Effector memory CD4-positive, alpha-beta T cell (primary cell): ENCODE data around the gene CALR3.

Source experiments
- DNase-seq, 3 donors: peaks; one replicate each; pipeline ENCODE4 v3.0.0-alpha.2; 2020
- H3K27ac ChIP-seq: 2 replicates; pipeline ENCODE4 v1.7.0; 2013; ENCODE audit warnings: mild to moderate bottlenecking, low read length, moderate library complexity; ENCODE audit not compliant: insufficient read depth, poor library complexity, severe bottlenecking
- H3K27me3 ChIP-seq: replicated peaks from 2 replicates; pipeline ENCODE4 v1.7.0; 2013; ENCODE audit warnings: mild to moderate bottlenecking, low read length; ENCODE audit not compliant: insufficient read depth, control insufficient read depth, poor library complexity, severe bottlenecking
- H3K36me3 ChIP-seq: 2 replicates; pipeline ENCODE4 v1.7.0; 2013; ENCODE audit warnings: mild to moderate bottlenecking, low read length, moderate library complexity; ENCODE audit not compliant: control insufficient read depth, insufficient read depth
- H3K4me1 ChIP-seq: 2 replicates; pipeline ENCODE4 v1.7.0; 2013; ENCODE audit warnings: low read length, mild to moderate bottlenecking; ENCODE audit not compliant: control insufficient read depth, insufficient read depth, poor library complexity, severe bottlenecking
- H3K4me3 ChIP-seq: 2 replicates; pipeline ENCODE4 v1.7.0; 2013; ENCODE audit warnings: low read length, low read depth, mild to moderate bottlenecking; ENCODE audit not compliant: insufficient read depth, poor library complexity, severe bottlenecking
- H3K9me3 ChIP-seq: 2 replicates; pipeline ENCODE4 v1.7.0; 2013; ENCODE audit warnings: mild to moderate bottlenecking, low read length, moderate library complexity; ENCODE audit not compliant: control insufficient read depth

Gene CALR3

GRCh38 chr19:16522559-16523377 is 26.8 kb upstream of the CALR3 start:
- Histone ChIP-seq H3K27ac (no peak overlapping the region), H3K36me3 (peaks cover 97% of the 10 kb centered on the region), H3K27me3 (no peaks in the 10 kb centered on the region), H3K4me3 (no peak overlapping the region), H3K9me3 (no peaks in the 10 kb centered on the region), H3K4me1 (no peaks in the 10 kb centered on the region)
- no peak for DNase-seq

DNA sequence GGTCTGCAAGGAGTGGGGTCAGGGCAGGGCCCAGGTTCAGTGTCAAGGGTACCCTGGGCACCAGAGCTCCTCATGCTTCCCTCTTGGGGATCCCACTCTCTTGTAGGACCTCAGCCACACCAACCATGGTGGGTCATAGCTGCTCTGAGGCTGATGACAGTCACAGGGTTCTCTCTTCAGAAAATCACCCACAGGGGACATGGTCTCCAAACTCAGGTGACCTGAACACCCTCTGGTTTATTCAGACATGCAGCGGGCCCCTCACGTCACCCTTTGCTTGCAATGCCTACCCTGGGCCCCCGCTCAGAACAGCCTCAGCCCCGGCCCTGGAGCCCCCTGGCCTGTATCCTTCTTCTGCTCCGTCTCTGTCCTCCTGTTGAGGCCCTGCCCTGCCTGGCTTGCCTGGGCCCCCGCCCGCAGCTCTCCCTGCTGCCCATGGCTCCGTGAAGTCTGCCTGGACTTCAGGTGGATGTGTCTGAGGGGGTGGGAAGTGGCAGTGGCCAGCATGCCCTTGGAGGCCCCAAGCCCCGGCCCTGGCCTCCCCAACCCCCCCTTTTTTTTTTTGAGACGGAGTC is 25.8 kb upstream of the CALR3 start:
- no peak overlapping the region for H3K4me3 ChIP-seq
- DNase-seq, result no peak
- no peak overlapping the region for H3K27ac ChIP-seq
- no peaks in the 10 kb centered on the region for H3K27me3 ChIP-seq
- no peaks in the 10 kb centered on the region for H3K4me1 ChIP-seq
- H3K9me3 ChIP-seq, result no peaks in the 10 kb centered on the region
- H3K36me3 ChIP-seq, result peaks cover 94% of the 10 kb centered on the region

DNA sequence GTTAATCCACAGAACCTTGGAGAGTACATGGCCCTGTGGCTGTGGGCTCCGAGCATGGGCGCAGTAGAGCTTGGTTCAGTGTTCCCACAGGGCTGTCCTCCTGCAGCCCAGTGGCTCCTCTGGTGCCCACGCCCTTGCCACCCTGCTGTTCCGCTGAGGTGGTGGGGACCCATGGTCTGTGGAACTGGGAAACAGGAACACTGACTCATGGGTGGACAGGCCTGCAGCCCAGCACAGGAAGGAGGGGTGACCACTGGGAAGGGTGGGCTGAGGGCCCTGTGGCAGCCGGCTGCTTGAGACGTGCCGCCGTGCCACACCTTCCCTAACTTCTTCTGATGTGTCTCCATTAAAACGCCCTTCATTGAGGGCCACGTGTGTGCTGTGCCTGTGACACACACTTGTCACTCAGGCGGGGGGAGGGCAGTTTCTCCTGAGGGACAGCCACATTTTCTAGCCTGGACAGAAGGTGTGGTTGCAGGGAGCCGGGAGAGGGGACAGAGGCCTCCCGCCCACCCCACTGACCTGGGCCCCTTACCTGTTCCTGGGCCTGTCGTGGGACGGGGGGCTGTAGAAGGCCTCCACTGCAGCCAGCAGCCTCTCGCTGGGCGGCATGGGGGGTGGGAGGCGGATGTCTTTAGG is 25.1 kb upstream of the CALR3 start:
- no peaks in the 10 kb centered on the region for H3K4me1 ChIP-seq
- no peak overlapping the region for H3K27ac ChIP-seq
- H3K9me3 ChIP-seq, result no peaks in the 10 kb centered on the region
- H3K4me3 ChIP-seq, result no peak overlapping the region
- no peaks in the 10 kb centered on the region for H3K27me3 ChIP-seq
- peaks cover 87% of the 10 kb centered on the region for H3K36me3 ChIP-seq
- DNase-seq, result no peak

- Histone ChIP-seq H3K36me3 (peaks cover 79% of the 10 kb centered on the region), H3K4me1 (no peaks in the 10 kb centered on the region), H3K27me3 (no peaks in the 10 kb centered on the region), H3K4me3 (no peak overlapping the region), H3K27ac (no peak overlapping the region), H3K9me3 (no peaks in the 10 kb centered on the region)
- no peak for DNase-seq
Observed at GRCh38 chr19:16520074-16520973, 24.4 kb upstream of the CALR3 start.

GRCh38 chr19:16519230-16519687 is 23.3 kb upstream of the CALR3 start:
- no peaks in the 10 kb centered on the region for H3K27me3 ChIP-seq
- no peak overlapping the region for H3K4me3 ChIP-seq
- no peaks in the 10 kb centered on the region for H3K4me1 ChIP-seq
- no peak for DNase-seq
- H3K9me3 ChIP-seq, result no peaks in the 10 kb centered on the region
- peaks cover 68% of the 10 kb centered on the region for H3K36me3 ChIP-seq
- H3K27ac ChIP-seq, result no peak overlapping the region

GRCh38 chr19:16518483-16519229 is 22.7 kb upstream of the CALR3 start:
- no peak overlapping the region for H3K27ac ChIP-seq
- H3K4me1 ChIP-seq, result no peaks in the 10 kb centered on the region
- no peaks in the 10 kb centered on the region for H3K9me3 ChIP-seq
- peaks cover 62% of the 10 kb centered on the region for H3K36me3 ChIP-seq
- H3K4me3 ChIP-seq, result no peak overlapping the region
- H3K27me3 ChIP-seq, result no peaks in the 10 kb centered on the region
- DNase-seq, result no peak

GRCh38 chr19:16518061-16518460 is 22.1 kb upstream of the CALR3 start:
- no peak for DNase-seq
- no peaks in the 10 kb centered on the region for H3K27me3 ChIP-seq
- peaks cover 56% of the 10 kb centered on the region for H3K36me3 ChIP-seq
- H3K4me1 ChIP-seq, result no peaks in the 10 kb centered on the region
- no peak overlapping the region for H3K4me3 ChIP-seq
- H3K9me3 ChIP-seq, result no peaks in the 10 kb centered on the region
- H3K27ac ChIP-seq, result no peak overlapping the region

DNA sequence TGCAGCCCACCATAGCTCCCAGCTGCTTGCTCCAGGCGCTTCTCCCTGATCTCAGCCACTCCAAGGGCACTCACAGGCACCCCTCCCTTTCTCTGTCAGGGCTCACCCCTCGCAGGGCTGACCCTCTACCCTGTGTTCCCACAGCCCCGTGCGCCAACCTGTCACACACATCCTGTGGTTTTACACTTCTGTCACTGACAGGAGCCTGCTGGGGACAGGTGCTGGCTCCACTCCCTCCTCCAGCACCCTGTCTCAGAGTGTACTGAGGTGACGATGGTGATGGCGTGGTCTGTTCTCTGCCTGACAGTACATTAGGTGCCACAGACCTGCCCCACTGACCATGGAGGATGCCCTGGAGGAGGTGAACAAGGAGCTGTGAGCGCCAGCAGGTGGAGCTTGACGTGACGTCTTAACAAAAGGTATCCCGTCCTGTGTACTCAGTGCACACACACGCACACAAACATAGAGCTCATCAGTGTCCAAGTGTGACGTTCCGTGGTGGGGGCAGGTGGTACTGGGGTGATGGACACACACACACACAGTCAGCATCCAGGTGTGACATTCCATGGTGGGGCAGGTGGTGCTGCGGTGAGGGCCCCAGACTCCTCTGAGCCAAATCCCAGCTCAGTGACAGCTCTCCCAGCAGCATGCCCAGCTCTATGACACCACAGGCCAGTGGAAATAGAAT is 21.1 kb upstream of the CALR3 start:
- Histone ChIP-seq H3K36me3 (peaks cover 48% of the 10 kb centered on the region), H3K4me3 (no peak overlapping the region), H3K27ac (no peak overlapping the region), H3K27me3 (no peaks in the 10 kb centered on the region), H3K4me1 (no peaks in the 10 kb centered on the region), H3K9me3 (no peaks in the 10 kb centered on the region)
- DNase-seq, result no peak

DNA sequence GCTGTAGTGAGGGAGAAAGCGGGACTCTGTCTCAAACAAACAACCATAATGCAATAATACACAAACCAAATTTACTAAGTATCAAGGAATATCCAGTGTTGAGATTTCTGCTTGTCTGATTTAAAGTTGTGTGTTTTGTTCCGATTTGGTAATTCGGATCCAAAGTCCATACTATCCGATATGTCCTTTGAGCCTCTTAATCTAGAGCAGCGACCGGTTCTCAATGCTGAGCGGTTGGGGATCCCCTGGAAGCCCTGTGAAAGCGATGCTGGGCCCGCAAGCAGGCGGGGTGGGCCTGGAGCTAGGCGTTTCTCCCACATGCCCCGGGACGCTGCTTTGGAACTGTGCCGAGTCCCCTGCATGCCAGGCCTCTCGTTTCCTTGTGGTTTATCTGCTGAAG is 20.4 kb upstream of the CALR3 start:
- DNase-seq, result no peak

More for the DNA sequence above, 20.4 kb upstream of the CALR3 start:
- Histone ChIP-seq H3K9me3 (no peaks in the 10 kb centered on the region), H3K4me3 (no peak overlapping the region), H3K27me3 (no peaks in the 10 kb centered on the region), H3K4me1 (no peaks in the 10 kb centered on the region), H3K36me3 (peaks cover 41% of the 10 kb centered on the region), H3K27ac (no peak overlapping the region)
